T-helper 9 cell (primary cell): Measurements from ENCODE around the gene EXOG.
"Not testable (repeated sequence)": the region's sequence is repeated elsewhere in the genome, so short reads cannot be mapped to it uniquely, and the experiment has no call there.

Experiments
- DNase-seq: peaks from one replicate; pipeline ENCODE4 v3.0.0-alpha.2; 2020

The EXOG gene

GRCh38 chr3:38565339-38566214 lies 69.4 kb downstream of the EXOG start:
- DNase-seq: no peak

DNA sequence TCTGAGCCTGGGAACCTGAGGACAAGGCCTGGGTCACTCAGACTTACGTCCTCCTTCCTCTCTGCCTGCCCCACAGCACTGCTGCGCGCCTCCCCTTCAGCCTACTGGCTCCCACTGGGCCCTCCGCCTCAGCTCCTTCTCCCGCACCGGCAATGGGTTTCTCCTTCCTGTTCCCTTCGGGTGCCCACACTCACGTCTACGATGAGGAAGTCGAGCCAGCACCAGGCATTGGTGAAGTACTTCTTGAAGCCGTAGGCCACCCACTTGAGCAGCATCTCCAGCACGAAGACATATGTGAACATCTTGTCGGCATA lies 70.0 kb downstream of the EXOG start:
- no peak for DNase-seq

DNA sequence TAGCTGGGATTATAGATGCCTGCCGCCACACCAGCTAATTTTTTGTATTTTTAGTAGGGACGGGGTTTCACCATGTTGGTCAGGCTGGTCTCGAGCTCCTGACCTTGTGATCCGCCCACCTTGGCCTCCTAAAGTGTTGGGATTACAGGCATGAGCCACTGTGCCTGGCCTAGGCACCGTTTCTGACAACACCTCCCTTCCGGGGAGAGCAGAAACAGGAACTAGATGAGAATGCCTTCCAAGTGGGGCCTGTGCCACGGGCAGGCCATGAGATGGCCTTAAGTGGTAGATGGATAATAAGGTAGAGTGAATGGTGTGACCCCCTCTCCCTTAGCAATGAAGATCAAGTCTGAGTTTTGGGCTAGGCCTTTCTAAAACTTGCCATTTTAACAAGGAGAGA lies 70.7 kb downstream of the EXOG start:
- not testable (repeated sequence) for DNase-seq

DNA sequence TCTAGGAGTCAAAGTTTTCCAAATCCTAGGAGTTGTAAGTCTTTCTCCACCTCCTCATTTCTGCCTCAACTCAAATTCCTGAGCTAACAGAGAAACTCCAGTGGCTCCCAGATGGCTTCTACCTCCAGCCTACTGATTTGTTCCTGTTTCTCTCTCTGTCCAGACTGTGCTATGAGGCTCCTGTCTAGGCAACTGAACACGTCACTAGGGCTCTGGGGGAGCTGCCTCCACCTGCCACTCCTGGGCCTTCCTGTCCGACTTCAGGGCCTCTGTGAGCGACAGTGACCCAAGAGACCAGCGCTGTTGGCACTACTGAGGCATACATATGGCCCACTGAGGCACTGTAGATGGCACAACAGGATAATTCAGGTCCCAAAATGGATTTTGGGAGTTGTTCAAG lies 71.4 kb downstream of the EXOG start:
- no peak for DNase-seq

- no peak for DNase-seq
These were observed 77.0 kb downstream of the EXOG start for GRCh38 chr3:38573111-38573510.

- DNase-seq: no peak
These were observed 77.4 kb downstream of the EXOG start for GRCh38 chr3:38573556-38573955.

DNA sequence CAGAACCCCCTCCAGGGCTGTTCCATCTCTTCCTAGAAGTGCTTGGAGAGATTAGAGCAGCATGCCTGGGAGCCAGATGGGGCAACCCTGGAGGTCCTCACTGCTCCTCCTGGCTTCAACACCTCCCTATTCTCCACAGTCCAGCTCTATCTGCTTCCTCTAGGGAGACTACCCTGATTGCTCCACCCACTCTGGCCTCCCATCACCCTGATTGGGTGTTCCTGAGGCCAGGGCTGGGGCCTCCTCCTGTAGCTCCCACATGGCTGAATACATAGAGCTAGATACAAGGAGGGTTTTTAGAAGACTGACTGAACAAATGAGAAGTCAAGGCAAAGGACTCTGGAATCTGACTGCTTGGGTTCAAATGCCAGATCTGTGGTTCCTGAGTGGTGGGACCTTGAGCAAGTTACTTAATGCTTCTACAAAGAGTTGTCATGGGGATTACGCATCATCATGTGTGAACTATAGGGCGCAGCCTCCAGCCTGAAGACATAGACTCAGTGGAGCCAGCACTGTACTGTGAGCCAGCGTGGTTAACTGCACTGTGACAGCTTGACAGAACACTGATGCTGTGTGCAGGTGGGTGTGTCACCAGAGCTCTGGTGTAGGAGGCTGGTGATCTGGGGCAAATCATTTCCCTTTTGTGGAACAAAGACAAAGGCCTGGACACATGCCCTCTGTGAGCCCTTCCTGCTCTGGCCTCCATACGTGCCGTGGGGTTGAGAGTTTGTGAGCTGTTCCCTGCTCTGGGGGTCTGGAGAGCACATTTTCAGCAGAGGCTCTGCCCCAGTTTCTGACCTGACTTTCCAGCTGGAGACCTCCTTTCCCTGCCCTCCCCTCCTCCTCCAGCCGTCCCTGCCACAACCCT lies 78.5 kb downstream of the EXOG start:
- DNase-seq: no peak

DNA sequence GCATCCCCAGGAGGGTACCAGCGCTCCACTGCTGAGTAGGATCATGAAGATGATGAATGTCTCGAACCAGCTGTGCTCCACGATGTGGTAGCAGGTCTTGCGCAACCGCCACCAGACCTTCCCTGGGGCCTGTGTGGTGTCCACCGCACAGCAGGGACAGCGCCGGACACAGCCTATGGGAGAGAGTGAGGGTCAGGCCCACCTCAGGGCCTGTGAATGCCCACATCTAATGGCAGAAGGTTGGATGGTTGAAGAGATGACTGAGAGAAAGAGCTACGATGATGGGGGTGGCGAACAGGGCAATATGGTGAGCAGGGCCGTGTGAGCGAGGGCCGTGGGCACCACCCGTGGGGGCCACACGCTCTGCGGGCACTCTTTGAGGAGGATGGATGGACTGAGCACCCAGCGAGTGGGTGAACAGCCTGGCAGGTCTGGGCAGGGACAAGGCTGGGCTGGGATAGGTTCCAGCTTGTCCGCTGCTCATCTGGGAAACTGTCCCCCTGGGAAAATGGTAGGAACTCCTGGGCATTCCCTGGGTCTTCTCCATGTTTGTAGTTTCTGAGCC lies 79.2 kb downstream of the EXOG start:
- DNase-seq: no peak
